Liver (tissue), 9 donors: ENCODE data around the gene ACOXL. TPM values are rescaled to one million over a fixed set of nuclear protein-coding genes. Genes with fewer than 3 reads are reported as not detected.

ENCODE experiments used
- DNase-seq: peaks from one replicate; pipeline ENCODE4 v3.0.0-alpha.2; 2017; ENCODE audit warnings: low spot score
- H3K27ac ChIP-seq, 2 donors: one replicate each; pipeline ENCODE4 v1.7.0; 2013; ENCODE audit warnings: inconsistent platforms in 2 of 2, low read length in 2 of 2, control low read depth in 1 of 2, low read depth in 1 of 2, mild to moderate bottlenecking in 1 of 2
- H3K27me3 ChIP-seq, 4 donors: one replicate each; pipeline versions ENCODE4 v1.6.1 to v1.7.0; 2013; ENCODE audit warnings: low read length in 3 of 4, inconsistent platforms in 1 of 4, mild to moderate bottlenecking in 1 of 4, moderate library complexity in 1 of 4; ENCODE audit not compliant: control insufficient read depth in 4 of 4, insufficient read depth in 4 of 4
- H3K36me3 ChIP-seq, 4 donors: one replicate each; pipeline versions ENCODE4 v1.6.1 to v1.7.0; 2013; ENCODE audit warnings: low read length in 3 of 4, mild to moderate bottlenecking in 3 of 4, low read depth in 1 of 4, moderate library complexity in 1 of 4; ENCODE audit not compliant: control insufficient read depth in 4 of 4, insufficient read depth in 3 of 4
- H3K4me1 ChIP-seq, 4 donors: one replicate each; pipeline versions ENCODE4 v1.6.1 to v1.7.0; 2013; ENCODE audit warnings: low read length in 3 of 4, mild to moderate bottlenecking in 3 of 4, moderate library complexity in 1 of 4; ENCODE audit not compliant: control insufficient read depth in 4 of 4, insufficient read depth in 4 of 4
- H3K4me3 ChIP-seq, 3 donors: one replicate each; pipeline versions ENCODE4 v1.6.1 to v1.7.0; 2013; ENCODE audit warnings: low read length in 3 of 3, control low read depth in 1 of 3, low read depth in 1 of 3, mild to moderate bottlenecking in 1 of 3
- H3K9ac ChIP-seq, 2 donors: one replicate each; pipeline ENCODE4 v1.7.0; 2013; ENCODE audit warnings: low read length in 2 of 2, mild to moderate bottlenecking in 2 of 2, moderate library complexity in 2 of 2, control low read depth in 1 of 2, low read depth in 1 of 2
- H3K9me3 ChIP-seq, 4 donors: one replicate each; pipeline versions ENCODE4 v1.6.1 to v1.7.0; 2013; ENCODE audit warnings: low read length in 3 of 4; ENCODE audit not compliant: control insufficient read depth in 4 of 4
- ATF3 ChIP-seq: IDR thresholded peaks from 2 replicates; pipeline ENCODE4 v1.6.1; 2016; ENCODE audit warnings: antibody characterized with exemption
- CTCF ChIP-seq: fragments of 150-350 bp; IDR thresholded peaks from 2 replicates; pipeline ENCODE4 v1.5.1; 2017; ENCODE audit warnings: improper control_type of control experiment, low read depth, low read length; ENCODE audit not compliant: missing input control
- EGR1 ChIP-seq, 2 donors: IDR thresholded peaks; 2 replicates each; pipeline ENCODE4 v1.6.1; 2016 to 2018; ENCODE audit warnings: antibody characterized with exemption in 2 of 2, low read depth in 2 of 2
- FOXA1 ChIP-seq: IDR thresholded peaks from 2 replicates; pipeline ENCODE4 v1.6.1; 2016; ENCODE audit warnings: antibody characterized with exemption
- GABPA ChIP-seq, 2 donors: IDR thresholded peaks in 1 of 2; conservative IDR thresholded peaks in 1 of 2; 2 replicates each; pipeline ENCODE4 v1.6.1; 2016; ENCODE audit warnings: antibody characterized with exemption in 2 of 2, mild to moderate bottlenecking in 1 of 2, moderate library complexity in 1 of 2
- HNF4A ChIP-seq, 2 donors: conservative IDR thresholded peaks; 2 replicates each; pipeline ENCODE4 v1.6.1; 2016; ENCODE audit warnings: antibody characterized with exemption in 2 of 2, mild to moderate bottlenecking in 2 of 2
- HNF4G ChIP-seq: IDR thresholded peaks from 2 replicates; pipeline ENCODE4 v1.6.1; 2016; ENCODE audit warnings: antibody characterized with exemption
- JUND ChIP-seq, 2 donors: IDR thresholded peaks; 2 replicates each; pipeline ENCODE4 v1.6.1; 2016; ENCODE audit warnings: antibody characterized with exemption in 2 of 2
- MAX ChIP-seq: IDR thresholded peaks from 2 replicates; pipeline ENCODE4 v1.6.1; 2016; ENCODE audit warnings: antibody characterized with exemption
- NR2F2 ChIP-seq: IDR thresholded peaks from 2 replicates; pipeline ENCODE4 v1.6.1; 2016; ENCODE audit warnings: antibody characterized with exemption
- RAD21 ChIP-seq, 2 donors: IDR thresholded peaks; 2 replicates each; pipeline ENCODE4 v1.6.1; 2016; ENCODE audit warnings: antibody characterized with exemption in 2 of 2, mild to moderate bottlenecking in 2 of 2
- REST ChIP-seq: IDR thresholded peaks from 2 replicates; pipeline ENCODE4 v1.6.1; 2016; ENCODE audit warnings: antibody characterized with exemption, mild to moderate bottlenecking
- RXRA ChIP-seq, 2 donors: IDR thresholded peaks; 2 replicates each; pipeline ENCODE4 v1.6.1; 2017 to 2018; ENCODE audit warnings: antibody characterized with exemption in 2 of 2, mild to moderate bottlenecking in 1 of 2
- SP1 ChIP-seq: IDR thresholded peaks from 2 replicates; pipeline ENCODE4 v1.6.1; 2018; ENCODE audit warnings: antibody characterized with exemption, mild to moderate bottlenecking
- TAF1 ChIP-seq: conservative IDR thresholded peaks from 2 replicates; pipeline ENCODE4 v1.6.1; 2016; ENCODE audit warnings: antibody characterized with exemption, mild to moderate bottlenecking
- YY1 ChIP-seq: IDR thresholded peaks from 2 replicates; pipeline ENCODE4 v1.6.1; 2016; ENCODE audit warnings: antibody characterized with exemption, mild to moderate bottlenecking
- ZBTB33 ChIP-seq: IDR thresholded peaks from 2 replicates; pipeline ENCODE4 v1.6.1; 2016; ENCODE audit warnings: antibody characterized with exemption
- WGBS: extraction: QIAGEN DNeasy Blood & Tissue Kit; methylation state at CpG from one replicate; pipeline ENCODE4 v1.1.7; 2013; 5-methylcytosine and 5-hydroxymethylcytosine counted together
- polyA plus RNA-seq, 2 donors: library from polyadenylated mRNA; stranded (reverse) in 1 of 2; unstranded in 1 of 2; fragments of 200-250 nt in 1 of 2; fragments of >200 nt in 1 of 2; fragmentation: Nextera tagmentation in 1 of 2; extraction: Ambion mirVana in 1 of 2; gene quantifications; one replicate each; pipeline versions ENCODE4 v1.2.1 to v1.2.3, GENCODE V29; 2013 to 2015
- total RNA-seq, 2 donors: library from RNA; depleted of rRNA; stranded (reverse); fragments of >200 nt; gene quantifications; one replicate each; pipeline ENCODE4 v1.2.3, GENCODE V29; 2014
- donor health status: healthy.
- donor health status: healthy.
- donor health status: healthy.
- donor health status: healthy.
- donor health status: healthy.

ACOXL gene
- total and polyA plus RNA-seq, 4 donors: 0.07 TPM; not detected in 3

GRCh38 chr2:111029181-111029927 is 297.0 kb downstream of the ACOXL start:
- TF ChIP-seq SP1 (no peak), RAD21 (IDR thresholded peaks at IDR 0.05) (no peak), JUND (IDR thresholded peaks at IDR 0.05) (no peak), RXRA (IDR thresholded peaks at IDR 0.05) (no peak), TAF1 (no peak), ZBTB33 (no peak), MAX (no peak), EGR1 (IDR thresholded peaks at IDR 0.05; ENCODE audit: low read depth in 2 of 2) (no peak), YY1 (no peak), HNF4G (no peak), NR2F2 (no peak), HNF4A (conservative IDR thresholded peaks at IDR 0.05) (no peak), CTCF (no peak), REST (no peak), GABPA (IDR thresholded peaks at IDR 0.05 in 1 of 2, conservative IDR thresholded peaks at IDR 0.05 in 1 of 2) (no peak), ATF3 (no peak), FOXA1 (no peak)
- Histone ChIP-seq H3K9ac (no peak overlapping the region), H3K27ac (no peak overlapping the region), H3K4me3 (no peak overlapping the region), H3K36me3 (no peaks in the 10 kb centered on the region), H3K27me3 (no peaks in the 10 kb centered on the region), H3K4me1 (peaks cover 0 to 11% (median 3%) of the 10 kb centered on the region in 4 donors), H3K9me3 (no peaks in the 10 kb centered on the region)
- no peak for DNase-seq
- WGBS: 70% methylated on average over 7 of the region's 7 CpGs
